IMR-90 (cell line): ENCODE data around the gene DPAGT1.

Experiments used
- CTCF ChIP-seq: conservative IDR thresholded peaks from 2 replicates; pipeline ENCODE4 v1.5.1; 2012; ENCODE audit warnings: mild to moderate bottlenecking, low read depth, low read length, improper control_type of control experiment
- MXI1 ChIP-seq: IDR thresholded peaks from 2 replicates; pipeline ENCODE4 v1.6.1; 2012; ENCODE audit warnings: low read depth, mild to moderate bottlenecking, low read length, moderate library complexity, borderline replicate concordance
- POLR2A ChIP-seq: IDR thresholded peaks from 2 replicates; pipeline ENCODE4 v1.6.1; 2012; ENCODE audit warnings: mild to moderate bottlenecking, low read depth, low read length
- SMC3 ChIP-seq: fragments of 150-350 bp; IDR thresholded peaks from 2 replicates; pipeline ENCODE4 v1.6.1; 2016; ENCODE audit warnings: low read depth, mild to moderate bottlenecking, antibody characterized with exemption, low read length, moderate library complexity

- TF ChIP-seq POLR2A, result no peak
- peak; percentile 31; the same call in 1 of the 2 replicates for TF ChIP-seq CTCF
- TF ChIP-seq MXI1, result no peak
- no peak for TF ChIP-seq SMC3
These were observed 32.8 kb upstream of the DPAGT1 start for GRCh38 chr11:119134389-119134978.
